IMR-90 (cell line): ENCODE results near the gene ERICH3. TPM values are rescaled to one million over a fixed set of nuclear protein-coding genes. Genes with fewer than 3 reads are reported as not detected.

Experiments
- ATAC-seq: fragments of 200-7000 bp; cut with Tn5 transposase; 2 replicates; pipeline ENCODE4 v1.9.1; 2020; ENCODE audit warnings: low read depth, mild to moderate bottlenecking, moderate library complexity
- BruUV-seq: library from RNA; stranded (reverse); fragments of 400-500 nt; replicated peaks from 2 replicates; lab custom pipeline; 2021; lab: Mats Ljungman, UMichigan
- CTCF ChIA-PET: fragments of 300-600 bp; formaldehyde crosslinking; extraction: SDS; loops from one replicate; lab custom pipeline; 2021; ENCODE audit warnings: antibody characterized with exemption; lab: Yijun Ruan, JAX
- POLR2A ChIA-PET: fragments of 300-600 bp; sonication (Branson Sonifier 250); formaldehyde crosslinking; loops from one replicate; lab custom pipeline; 2022; ENCODE audit warnings: antibody characterized with exemption; ENCODE audit not compliant: unreplicated experiment; lab: Charles Lee
- DNase-seq: peaks from one replicate; pipeline ENCODE4 v3.0.0; 2013
- H2AFZ ChIP-seq: replicated peaks from 2 replicates; pipeline ENCODE3; 2013; ENCODE audit warnings: low read length, mild to moderate bottlenecking; ENCODE audit not compliant: poor library complexity
- H2AK5ac ChIP-seq: 2 replicates; pipeline ENCODE4 v1.6.1; 2013; ENCODE audit warnings: low read depth, low read length, inconsistent platforms
- H2AK9ac ChIP-seq: replicated peaks from 2 replicates; pipeline ENCODE3; 2013; ENCODE audit warnings: mild to moderate bottlenecking, low read depth, low read length, moderate library complexity; ENCODE audit not compliant: poor library complexity
- H2BK120ac ChIP-seq: 2 replicates; pipeline ENCODE4 v1.6.1; 2013; ENCODE audit warnings: low read depth, low read length, inconsistent platforms
- H2BK15ac ChIP-seq: 3 replicates; pipeline ENCODE4 v1.6.1; 2013; ENCODE audit warnings: low read depth, low read length, inconsistent platforms
- H2BK20ac ChIP-seq: 2 replicates; pipeline ENCODE4 v1.6.1; 2013; ENCODE audit warnings: low read depth, mild to moderate bottlenecking, inconsistent platforms, low read length, moderate library complexity
- H2BK5ac ChIP-seq: 2 replicates; pipeline ENCODE4 v1.6.1; 2013; ENCODE audit warnings: mild to moderate bottlenecking, low read depth, low read length, inconsistent platforms; ENCODE audit not compliant: poor library complexity, severe bottlenecking
- H3K14ac ChIP-seq: replicated peaks from 2 replicates; pipeline ENCODE4 v1.6.1; 2013; ENCODE audit warnings: low read depth, low read length, inconsistent platforms
- H3K18ac ChIP-seq: 2 replicates; pipeline ENCODE4 v1.6.1; 2013; ENCODE audit warnings: low read depth, low read length, control low read depth
- H3K23ac ChIP-seq: 2 replicates; pipeline ENCODE4 v1.6.1; 2013; ENCODE audit warnings: low read depth, low read length, inconsistent platforms
- H3K27ac ChIP-seq: 2 replicates; pipeline ENCODE4 v1.5.1; 2013; ENCODE audit warnings: mild to moderate bottlenecking, control low read depth, low read length; ENCODE audit not compliant: insufficient read depth
- H3K27me3 ChIP-seq: 2 replicates; pipeline ENCODE4 v1.6.1; 2013; ENCODE audit warnings: low read length; ENCODE audit not compliant: control insufficient read depth, insufficient read depth
- H3K36me3 ChIP-seq: 2 replicates; pipeline ENCODE4 v1.6.1; 2013; ENCODE audit warnings: low read length, mixed read lengths; ENCODE audit not compliant: control insufficient read depth, insufficient read depth
- H3K4ac ChIP-seq: 2 replicates; pipeline ENCODE4 v1.6.1; 2013; ENCODE audit warnings: low read depth, low read length, inconsistent platforms
- H3K4me1 ChIP-seq: 2 replicates; pipeline ENCODE4 v1.6.1; 2013; ENCODE audit warnings: low read length, mixed read lengths; ENCODE audit not compliant: control insufficient read depth, insufficient read depth
- H3K4me2 ChIP-seq: 2 replicates; pipeline ENCODE4 v1.6.1; 2013; ENCODE audit warnings: low read depth, mild to moderate bottlenecking, control low read depth, low read length, moderate library complexity
- H3K4me3 ChIP-seq: 2 replicates; pipeline ENCODE4 v1.5.1; 2013; ENCODE audit warnings: low read depth, mild to moderate bottlenecking, control low read depth, low read length, moderate library complexity; ENCODE audit not compliant: insufficient read depth
- H3K56ac ChIP-seq: 2 replicates; pipeline ENCODE4 v1.6.1; 2013; ENCODE audit warnings: low read length, inconsistent platforms; ENCODE audit not compliant: insufficient read depth; ENCODE audit errors: extremely low read depth
- H3K79me1 ChIP-seq, 2 experiments: 2 replicates each; pipeline ENCODE4 v1.6.1; 2013; ENCODE audit warnings: low read length in 2 of 2, inconsistent platforms in 1 of 2, low read depth in 1 of 2
- H3K9ac ChIP-seq: 2 replicates; pipeline ENCODE4 v1.6.1; 2013; ENCODE audit warnings: low read depth, low read length, control low read depth
- H3K9me1 ChIP-seq: 2 replicates; pipeline ENCODE4 v1.6.1; 2013; ENCODE audit warnings: low read length, inconsistent platforms; ENCODE audit not compliant: insufficient read depth
- H3K9me3 ChIP-seq: 2 replicates; pipeline ENCODE4 v1.6.1; 2013; ENCODE audit warnings: low read length; ENCODE audit not compliant: control insufficient read depth, insufficient read depth
- H4K20me1 ChIP-seq: 2 replicates; pipeline ENCODE4 v1.6.1; 2013; ENCODE audit warnings: low read length, inconsistent platforms; ENCODE audit not compliant: insufficient read depth
- H4K5ac ChIP-seq: 2 replicates; pipeline ENCODE4 v1.6.1; 2013; ENCODE audit warnings: mild to moderate bottlenecking, low read depth, low read length, control low read depth
- H4K8ac ChIP-seq, 2 experiments: 2 replicates each; pipeline ENCODE4 v1.6.1; 2013; ENCODE audit warnings: low read depth in 2 of 2, low read length in 2 of 2, control low read depth in 1 of 2, inconsistent platforms in 1 of 2
- H4K91ac ChIP-seq: 2 replicates; pipeline ENCODE4 v1.6.1; 2013; ENCODE audit warnings: low read depth, low read length, inconsistent platforms; ENCODE audit not compliant: insufficient read depth
- BHLHE40 ChIP-seq: fragments of 150-350 bp; IDR thresholded peaks from 2 replicates; pipeline ENCODE4 v1.6.1; 2016; ENCODE audit warnings: mild to moderate bottlenecking, low read depth, low read length
- FOS ChIP-seq: fragments of 150-350 bp; IDR thresholded peaks from 2 replicates; pipeline ENCODE4 v1.6.1; 2016; ENCODE audit warnings: low read depth, low read length
- MAFK ChIP-seq: IDR thresholded peaks from 2 replicates; pipeline ENCODE4 v1.6.1; 2012; ENCODE audit warnings: low read depth, low read length, improper control_type of control experiment
- MXI1 ChIP-seq: IDR thresholded peaks from 2 replicates; pipeline ENCODE4 v1.6.1; 2012; ENCODE audit warnings: low read depth, mild to moderate bottlenecking, low read length, moderate library complexity, borderline replicate concordance
- RAD21 ChIP-seq: IDR thresholded peaks from 2 replicates; pipeline ENCODE4 v1.6.1; 2012; ENCODE audit warnings: low read length, improper control_type of control experiment
- RCOR1 ChIP-seq: IDR thresholded peaks from 2 replicates; pipeline ENCODE4 v1.6.1; 2012; ENCODE audit warnings: mild to moderate bottlenecking, low read length, improper control_type of control experiment; ENCODE audit not compliant: insufficient replicate concordance
- SMC3 ChIP-seq: fragments of 150-350 bp; IDR thresholded peaks from 2 replicates; pipeline ENCODE4 v1.6.1; 2016; ENCODE audit warnings: low read depth, mild to moderate bottlenecking, antibody characterized with exemption, low read length, moderate library complexity
- WGBS, 2 experiments: methylation state at CpG; one replicate each; pipeline versions ENCODE4 v1.1.5 to v1.1.7; 2013; ENCODE audit warnings: missing lambda C conversion rate in 2 of 2; ENCODE audit not compliant: insufficient read length in 1 of 2; ENCODE audit errors: extremely low coverage in 2 of 2; 5-methylcytosine and 5-hydroxymethylcytosine counted together
- dilution Hi-C: fragments of 300-500 bp; cut with HindIII; formaldehyde crosslinking; loops from one replicate; pipeline ENCODE4 v1.14.3; 2018; ENCODE audit warnings: low sequenced_read_pairs; ENCODE audit not compliant: unreplicated experiment
- in situ Hi-C: fragments of 300-500 bp; cut with MboI; formaldehyde crosslinking; loops from 3 replicates; pipeline ENCODE4 v1.14.3; 2019; ENCODE audit warnings: low sequenced_read_pairs, inconsistent platforms, mixed read lengths
- intact Hi-C: fragments of 100-400 bp; cut with micrococcal nuclease; formaldehyde crosslinking; loops from 2 replicates; pipeline ENCODE4 v1.10.0; 2022
- polyA plus RNA-seq, 3 experiments: library from polyadenylated mRNA; depleted of rRNA; stranded (reverse); fragments of >200 nt; gene quantifications; 2 replicates each; pipeline ENCODE4 v1.2.3, GENCODE V29; 2012; ENCODE audit warnings: low replicate concordance in 1 of 3
- total RNA-seq: library from RNA; depleted of rRNA; stranded (reverse); fragments of >200 nt; gene quantifications from 2 replicates; pipeline ENCODE4 v1.2.3, GENCODE V29; 2012
- TF ChIP-seq, protein P1 (sequence below): fragments of 150-350 bp; IDR thresholded peaks from 2 replicates; pipeline ENCODE4 v1.6.1; 2016; ENCODE audit warnings: low read depth, mild to moderate bottlenecking, low read length, moderate library complexity, borderline replicate concordance

ERICH3 gene
- total and polyA plus RNA-seq, 2 of the 4 experiments (the other 2 are of a cell fraction) = not detected

DNA sequence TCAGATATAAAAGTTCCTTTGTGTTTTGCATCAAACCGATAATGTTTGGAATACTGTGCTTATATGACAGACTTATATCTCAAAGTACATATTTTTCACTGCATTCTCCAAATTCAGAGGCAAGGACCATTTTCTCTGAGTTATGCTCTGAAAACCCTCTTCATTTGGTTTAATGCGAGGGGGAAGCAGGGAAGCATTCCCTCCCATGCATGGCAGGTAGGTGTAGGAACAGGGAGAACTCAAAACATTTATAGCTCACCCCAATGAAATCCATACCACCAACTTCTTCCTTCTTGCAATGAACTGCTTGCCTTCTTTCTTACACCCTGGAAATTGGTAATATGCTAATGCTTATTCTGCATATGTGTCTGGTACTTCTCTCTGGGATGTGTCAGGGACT lies 10.7 kb upstream of the ERICH3 start:
- H2BK120ac ChIP-seq = no peak overlapping the region
- no peak overlapping the region for H4K5ac ChIP-seq
- H3K4ac ChIP-seq = no peak overlapping the region
- no peak overlapping the region for H3K4me3 ChIP-seq
- H3K79me1 ChIP-seq = no peaks in the 10 kb centered on the region
- H3K23ac ChIP-seq = no peak overlapping the region
- H3K4me2 ChIP-seq = no peak overlapping the region
- no peak overlapping the region for H2AK5ac ChIP-seq
- no peak overlapping the region for H2AK9ac ChIP-seq
- in situ Hi-C loops = no loop called here
- H2BK20ac ChIP-seq = no peak overlapping the region
- H3K9me3 ChIP-seq = no peaks in the 10 kb centered on the region
- no peak overlapping the region for H3K14ac ChIP-seq
- no peak overlapping the region for H2BK5ac ChIP-seq
- WGBS, 2 experiments = no CpG with 5 or more reads among the region's 2 CpGs
- H3K36me3 ChIP-seq = no peaks in the 10 kb centered on the region
- no peak overlapping the region for H4K91ac ChIP-seq
- dilution Hi-C loops = no loop called here
- H3K56ac ChIP-seq = no peak overlapping the region
- no peak overlapping the region for H3K18ac ChIP-seq
- H2BK15ac ChIP-seq = no peak overlapping the region
- H3K9me1 ChIP-seq = no peaks in the 10 kb centered on the region
- DNase-seq = no peak
- H3K9ac ChIP-seq = no peak overlapping the region
- H3K27ac ChIP-seq = no peak overlapping the region
- no TSS peak for BruUV-seq
- intact Hi-C loops = no loop called here
- no peaks in the 10 kb centered on the region for H3K4me1 ChIP-seq
- no peaks in the 10 kb centered on the region for H3K27me3 ChIP-seq
- ChIA-PET CTCF (no interaction called here), POLR2A (no interaction called here)
- ATAC-seq = no peak
- TF ChIP-seq RAD21 (no peak), MAFK (no peak), MXI1 (no peak), BHLHE40 (no peak), FOS (no peak), RCOR1 (no peak), SMC3 (no peak)
- TF ChIP-seq, protein P1, sequence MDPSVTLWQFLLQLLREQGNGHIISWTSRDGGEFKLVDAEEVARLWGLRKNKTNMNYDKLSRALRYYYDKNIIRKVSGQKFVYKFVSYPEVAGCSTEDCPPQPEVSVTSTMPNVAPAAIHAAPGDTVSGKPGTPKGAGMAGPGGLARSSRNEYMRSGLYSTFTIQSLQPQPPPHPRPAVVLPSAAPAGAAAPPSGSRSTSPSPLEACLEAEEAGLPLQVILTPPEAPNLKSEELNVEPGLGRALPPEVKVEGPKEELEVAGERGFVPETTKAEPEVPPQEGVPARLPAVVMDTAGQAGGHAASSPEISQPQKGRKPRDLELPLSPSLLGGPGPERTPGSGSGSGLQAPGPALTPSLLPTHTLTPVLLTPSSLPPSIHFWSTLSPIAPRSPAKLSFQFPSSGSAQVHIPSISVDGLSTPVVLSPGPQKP = no peak
- H4K20me1 ChIP-seq = no peaks in the 10 kb centered on the region
- no peak overlapping the region for H4K8ac ChIP-seq
- no peak overlapping the region for H2AFZ ChIP-seq
